ENCODE data around the gene HOXD1. TPM values are rescaled to one million over a fixed set of nuclear protein-coding genes. Genes with fewer than 3 reads are reported as not detected.

Gene HOXD1
- polyA plus RNA-seq (2011; rRNA removed) (not detected in 2 replicates), polyA minus RNA-seq (2011; rRNA and poly(A)+ RNA removed) (not detected in 2 replicates)

DNA sequence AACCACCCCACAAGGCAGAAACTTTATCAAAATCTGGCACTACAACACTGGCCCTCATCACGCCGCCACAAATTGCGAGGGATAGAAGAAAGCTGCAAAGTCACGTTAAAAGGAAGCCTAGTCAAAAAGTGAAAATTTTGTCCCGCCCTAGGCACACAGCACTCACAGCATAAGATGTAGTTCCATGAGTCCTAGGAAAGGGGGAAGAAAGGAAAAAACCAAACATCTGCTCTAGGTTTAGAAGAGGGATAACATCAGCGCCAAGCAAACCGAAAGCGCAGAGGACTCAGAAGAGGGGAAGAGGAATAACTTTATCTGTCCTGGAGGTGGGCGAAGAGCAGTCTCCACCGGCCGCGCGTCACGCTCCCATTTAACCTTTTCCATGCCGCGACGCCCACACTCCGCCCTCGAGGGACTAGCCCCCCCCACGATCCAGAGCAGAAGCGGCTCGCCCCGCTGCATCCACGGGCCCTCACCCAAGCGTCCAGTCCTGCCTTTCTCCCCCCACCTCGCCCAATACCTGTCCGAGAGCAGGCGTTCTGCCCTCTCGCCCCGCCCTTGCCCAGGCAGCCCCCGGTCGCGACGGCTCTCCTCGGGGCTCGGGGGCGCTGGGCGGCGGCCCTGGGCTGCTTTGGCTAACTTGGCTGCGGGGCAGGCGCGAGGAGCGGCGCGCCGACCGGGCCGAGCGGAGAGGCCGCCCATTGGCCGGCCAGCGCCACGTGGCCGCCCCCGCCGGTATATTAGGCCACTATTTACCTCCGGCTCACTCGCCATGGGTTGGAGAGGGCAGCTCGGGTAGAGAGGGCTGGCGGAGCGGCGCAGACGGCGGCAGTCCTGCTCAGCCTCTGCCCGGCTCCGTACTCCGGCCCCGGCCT is at the start of gene HOXD1:
TSS of gene HOXD1 (plus strand) at position 770 of the 875 bp plus-strand sequence. CDS start 134 bp downstream, outside the sequence.
- TF ChIP-seq, protein P1, sequence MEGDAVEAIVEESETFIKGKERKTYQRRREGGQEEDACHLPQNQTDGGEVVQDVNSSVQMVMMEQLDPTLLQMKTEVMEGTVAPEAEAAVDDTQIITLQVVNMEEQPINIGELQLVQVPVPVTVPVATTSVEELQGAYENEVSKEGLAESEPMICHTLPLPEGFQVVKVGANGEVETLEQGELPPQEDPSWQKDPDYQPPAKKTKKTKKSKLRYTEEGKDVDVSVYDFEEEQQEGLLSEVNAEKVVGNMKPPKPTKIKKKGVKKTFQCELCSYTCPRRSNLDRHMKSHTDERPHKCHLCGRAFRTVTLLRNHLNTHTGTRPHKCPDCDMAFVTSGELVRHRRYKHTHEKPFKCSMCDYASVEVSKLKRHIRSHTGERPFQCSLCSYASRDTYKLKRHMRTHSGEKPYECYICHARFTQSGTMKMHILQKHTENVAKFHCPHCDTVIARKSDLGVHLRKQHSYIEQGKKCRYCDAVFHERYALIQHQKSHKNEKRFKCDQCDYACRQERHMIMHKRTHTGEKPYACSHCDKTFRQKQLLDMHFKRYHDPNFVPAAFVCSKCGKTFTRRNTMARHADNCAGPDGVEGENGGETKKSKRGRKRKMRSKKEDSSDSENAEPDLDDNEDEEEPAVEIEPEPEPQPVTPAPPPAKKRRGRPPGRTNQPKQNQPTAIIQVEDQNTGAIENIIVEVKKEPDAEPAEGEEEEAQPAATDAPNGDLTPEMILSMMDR (IDR thresholded peaks at IDR 0.05; ENCODE audit: insufficient read depth, low read depth, low read length), result no peak
- ChIA-PET CTCF (interaction anchor here (1.3 to 2.0 kb wide), 2 partner anchors 26 to 267 kb away, joined by 3 to 5 read pairs; no protein-coding TSS in a partner anchor), POLR2A (no interaction called here)
- no peak for DNase-seq (ENCODE audit: low read depth)
- Histone ChIP-seq H3K4me3 (ENCODE audit: low read depth, low read length) (peak within 1 kb of the TSS; percentile 40), H3K36me3 (ENCODE audit: control insufficient read depth, insufficient read depth, low read length) (no peaks in the 10 kb centered on the region), H3K27me3 (ENCODE audit: control insufficient read depth, insufficient read depth, low read length) (peaks cover 28% of the 10 kb centered on the region)

DNA sequence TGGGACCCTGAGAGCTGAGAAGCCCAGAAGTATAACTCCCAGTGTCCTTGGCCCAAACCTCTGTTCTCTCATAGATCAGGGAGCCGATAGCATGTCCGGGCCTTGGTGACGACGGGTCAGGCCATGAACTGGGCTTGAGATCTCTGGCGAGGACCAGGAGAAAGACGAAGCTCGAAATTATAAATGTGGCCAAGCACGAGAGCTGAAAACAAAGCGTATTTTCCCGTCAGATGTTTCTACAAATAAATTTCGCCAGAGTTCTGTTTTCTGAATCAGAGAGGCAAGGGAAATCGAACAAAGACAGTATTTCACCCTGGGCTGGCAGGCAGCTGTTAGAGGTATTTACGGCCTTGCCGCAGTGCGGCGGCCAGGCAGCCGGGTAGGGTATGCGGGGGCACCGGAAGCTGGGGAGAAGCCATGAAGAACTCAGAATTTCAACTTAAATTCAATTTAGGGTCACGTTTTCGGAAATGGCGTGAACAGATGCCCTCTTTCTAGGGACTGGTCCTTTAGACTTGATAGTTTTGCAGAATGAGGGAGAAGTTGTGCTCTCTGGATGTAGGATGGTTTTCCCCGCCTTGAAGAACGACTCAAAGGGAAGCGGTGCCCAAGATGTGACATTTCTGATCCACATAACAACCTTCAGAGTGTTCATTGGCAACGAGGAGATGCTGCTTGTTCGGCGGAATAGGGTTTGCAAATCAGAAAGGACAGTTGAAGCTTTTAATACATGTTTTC is 49.4 kb upstream of the HOXD1 start:
- ChIA-PET POLR2A (no interaction called here), CTCF (interaction anchor here (0.7 to 8.7 kb wide), 21 partner anchors 9 to 1140 kb away, joined by 3 to 110 read pairs (median 9); partner anchors contain the start of gene HOXD8)
- TF ChIP-seq, protein P1 (IDR thresholded peaks at IDR 0.05; ENCODE audit: insufficient read depth, low read depth, low read length), result no peak
- Histone ChIP-seq H3K4me3 (ENCODE audit: low read depth, low read length) (no peak overlapping the region), H3K27me3 (ENCODE audit: control insufficient read depth, insufficient read depth, low read length) (peaks cover 41% of the 10 kb centered on the region), H3K36me3 (ENCODE audit: control insufficient read depth, insufficient read depth, low read length) (no peaks in the 10 kb centered on the region)
- DNase-seq (ENCODE audit: low read depth), result no peak

DNA sequence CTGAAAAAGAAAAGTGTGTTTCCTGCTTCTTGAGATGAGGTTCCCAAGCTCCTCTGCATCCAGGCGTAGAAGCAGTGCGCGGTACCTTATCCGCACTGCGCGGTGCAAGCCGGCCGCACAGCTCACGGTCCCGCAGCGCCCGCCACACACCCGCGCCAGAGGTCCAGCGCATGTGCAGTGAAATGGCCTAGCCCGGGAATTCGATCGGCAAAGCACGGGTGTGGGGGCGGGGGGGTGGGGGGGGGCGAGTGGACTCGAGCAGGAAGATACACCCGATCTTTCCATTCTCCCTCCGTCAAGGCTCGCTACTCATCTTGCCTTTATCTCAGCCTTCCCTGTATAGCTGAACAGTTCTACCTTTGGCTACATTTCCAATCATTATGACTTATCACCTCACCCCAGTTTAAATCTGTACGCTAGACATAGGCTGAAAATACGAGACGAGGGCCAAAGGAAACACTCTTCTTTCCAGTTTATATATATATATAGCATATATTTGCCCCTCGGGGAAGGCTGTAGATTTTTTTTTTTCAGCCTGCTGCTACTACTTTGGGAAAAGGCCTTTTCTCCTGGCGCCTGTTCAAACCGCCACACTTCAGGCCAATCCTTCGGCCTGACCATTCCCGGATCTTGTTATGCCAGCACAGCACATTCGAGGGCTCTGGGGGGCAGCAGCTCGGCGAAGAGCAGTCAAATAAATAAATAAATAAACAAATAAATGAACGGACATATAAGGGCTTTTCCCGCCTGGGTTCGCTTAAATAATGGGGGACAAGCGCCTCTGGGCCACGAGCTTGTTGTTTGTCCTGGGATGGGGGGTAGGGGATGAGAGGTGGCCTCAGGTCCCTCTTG is 48.6 kb upstream of the HOXD1 start:
- CTCF ChIA-PET, result interaction anchor here (0.6 to 8.7 kb wide), 53 partner anchors 8 to 1377 kb away, joined by 3 to 110 read pairs (median 4); partner anchors contain the start of genes HOXD4, HOXD8 and MTX2
- Histone ChIP-seq H3K36me3 (ENCODE audit: control insufficient read depth, insufficient read depth, low read length) (no peaks in the 10 kb centered on the region), H3K27me3 (ENCODE audit: control insufficient read depth, insufficient read depth, low read length) (peaks cover 36% of the 10 kb centered on the region), H3K4me3 (ENCODE audit: low read depth, low read length) (peak overlapping the region; percentile 53)
- DNase-seq (ENCODE audit: low read depth), result no peak
- TF ChIP-seq, protein P1 (IDR thresholded peaks at IDR 0.05; ENCODE audit: insufficient read depth, low read depth, low read length), result no peak
- POLR2A ChIA-PET, result no interaction called here

DNA sequence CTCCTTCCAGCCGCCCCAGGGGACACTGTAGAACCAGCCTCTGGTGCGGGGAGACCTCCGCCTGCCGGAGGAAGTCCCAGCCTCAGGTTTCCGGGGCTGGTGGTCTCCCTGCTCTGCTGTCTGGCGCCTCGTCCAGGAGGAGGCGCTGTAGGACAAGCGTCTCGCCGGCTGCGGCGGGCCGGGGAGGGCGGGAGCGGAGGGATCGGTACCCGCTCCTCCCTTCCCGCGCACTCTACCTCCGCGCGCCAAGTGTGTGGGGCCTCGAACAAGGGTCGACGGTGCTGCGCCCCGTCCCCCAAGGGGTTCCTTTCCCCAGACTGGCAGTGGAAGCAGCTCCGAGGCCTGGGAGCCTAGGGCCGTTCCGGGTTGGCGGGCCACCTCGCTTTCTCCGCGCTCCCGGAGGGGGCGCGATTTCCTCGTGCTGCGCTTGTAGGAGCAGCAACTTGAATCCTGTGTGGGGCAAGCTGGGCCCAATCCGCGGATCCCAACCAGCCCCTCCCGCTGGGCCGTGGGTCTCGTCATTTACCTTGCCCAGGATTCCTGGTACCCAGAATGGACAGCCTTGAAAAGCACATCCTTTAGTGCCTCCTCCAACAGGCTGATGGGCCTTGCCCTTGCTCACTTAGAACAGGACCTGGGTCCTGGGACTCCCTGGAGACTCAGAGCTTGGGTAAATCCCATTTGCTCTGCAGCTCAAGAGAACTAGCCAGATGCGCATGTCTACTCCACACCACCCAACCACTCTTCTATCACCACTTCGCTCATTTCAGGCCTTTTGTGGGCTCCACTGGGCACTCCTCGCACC is 47.8 kb upstream of the HOXD1 start:
- DNase-seq (ENCODE audit: low read depth), result no peak
- H3K27me3 ChIP-seq (ENCODE audit: control insufficient read depth, insufficient read depth, low read length), result peaks cover 40% of the 10 kb centered on the region
- POLR2A ChIA-PET, result no interaction called here

More for the DNA sequence above, 47.8 kb upstream of the HOXD1 start:
- TF ChIP-seq, protein P1 (IDR thresholded peaks at IDR 0.05; ENCODE audit: insufficient read depth, low read depth, low read length), result peak; percentile 92
- no peaks in the 10 kb centered on the region for H3K36me3 ChIP-seq (ENCODE audit: control insufficient read depth, insufficient read depth, low read length)
- peak overlapping the region; percentile 53 for H3K4me3 ChIP-seq (ENCODE audit: low read depth, low read length)
- CTCF ChIA-PET, result interaction anchor here (0.6 to 8.7 kb wide), 59 partner anchors 8 to 1454 kb away, joined by 3 to 110 read pairs (median 4); partner anchors contain the start of genes HOXD4, HOXD8 and MTX2
